Measurements from ENCODE around the gene BRDT. TPM values are rescaled to one million over a fixed set of nuclear protein-coding genes. Genes with fewer than 3 reads are reported as not detected.
"Not testable (repeated sequence)": the region's sequence is repeated elsewhere in the genome, so short reads cannot be mapped to it uniquely, and the experiment has no call there.

The BRDT gene
- total and polyA plus RNA-seq, 2 of the 8 experiments (the other 6 are each of a cell fraction or from before 2014, with no cell fraction given): 0.08 TPM; not detected in 1

DNA sequence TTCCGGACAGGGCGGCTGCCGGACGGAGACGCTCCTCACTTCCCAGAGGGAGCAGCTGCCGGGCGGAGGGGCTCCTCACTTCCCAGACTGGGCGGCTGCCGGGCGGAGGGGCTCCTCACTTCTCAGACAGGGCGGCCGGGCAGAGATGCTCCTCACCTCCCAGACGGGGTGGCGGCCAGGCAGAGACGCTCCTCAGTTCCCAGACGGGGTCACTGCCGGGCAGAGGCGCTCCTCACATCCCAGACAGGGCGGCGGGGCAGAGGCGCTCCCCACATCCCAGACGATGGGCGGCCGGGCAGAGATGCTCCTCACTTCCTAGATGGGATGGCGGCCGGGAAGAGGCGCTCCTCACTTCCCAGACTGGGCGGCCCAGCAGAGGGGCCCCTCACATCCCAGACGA, 76.8 kb downstream of the BRDT start:
- H4K91ac ChIP-seq (replicated peaks; ENCODE audit: insufficient read length, low read length); FAIRE-seq; H3K56ac ChIP-seq (replicated peaks; ENCODE audit: insufficient read length, low read depth, low read length); H3K23me2 ChIP-seq (ENCODE audit: low read depth, low read length); H3K4me1 ChIP-seq (replicated peaks in 1 of 4; ENCODE audit: control insufficient read depth in 3 of 4, insufficient read depth in 4 of 4, low read length in 3 of 4); H3K79me2 ChIP-seq (ENCODE audit: control insufficient read depth in 1 of 2, insufficient read depth in 2 of 2, low read length in 2 of 2); H3K36me3 ChIP-seq (ENCODE audit: control insufficient read depth in 2 of 4, insufficient read depth in 4 of 4, low read length in 3 of 4); H2BK120ac ChIP-seq (replicated peaks; ENCODE audit: low read depth, low read length); H4K20me1 ChIP-seq (replicated peaks in 1 of 2; ENCODE audit: control insufficient read depth in 1 of 2, insufficient read depth in 2 of 2, low read length in 2 of 2); H3K14ac ChIP-seq (ENCODE audit: insufficient read length); H3K27me3 ChIP-seq (replicated peaks in 1 of 4; ENCODE audit: control insufficient read depth in 3 of 4, extremely low read depth in 1 of 4, insufficient read depth in 3 of 4, low read length in 3 of 4); H3K79me1 ChIP-seq (ENCODE audit: low read depth, low read length); H2AFZ ChIP-seq (ENCODE audit: low read length); H2BK12ac ChIP-seq (ENCODE audit: low read depth, low read length); H3K9me3 ChIP-seq (ENCODE audit: insufficient read depth in 2 of 2, low read depth in 1 of 2, low read length in 1 of 2); H4K8ac ChIP-seq (ENCODE audit: extremely low read depth, insufficient read depth, low read length); POLR2A ChIA-PET (ENCODE audit: partially characterized antibody); H3K27ac ChIP-seq (ENCODE audit: low read depth, low read length); H4K5ac ChIP-seq (ENCODE audit: insufficient read length, low read depth, low read length); H2AK5ac ChIP-seq (ENCODE audit: low read depth, low read length); H3K23ac ChIP-seq (ENCODE audit: insufficient read length); H3K4ac ChIP-seq (replicated peaks; ENCODE audit: insufficient read length, low read depth, low read length); CTCF ChIA-PET (ENCODE audit: partially characterized antibody); H2BK20ac ChIP-seq (ENCODE audit: low read length); DNase-seq (ENCODE audit: low read depth in 1 of 2, low spot score in 2 of 2); H2BK15ac ChIP-seq (ENCODE audit: low read length); H3K18ac ChIP-seq (ENCODE audit: extremely low read depth, low read length); H2BK5ac ChIP-seq (ENCODE audit: low read depth, low read length); H3K4me3 ChIP-seq (ENCODE audit: extremely low read depth in 1 of 4, insufficient read depth in 2 of 4, low read depth in 3 of 4, low read length in 4 of 4); H3K4me2 ChIP-seq (ENCODE audit: insufficient read depth in 1 of 2, low read depth in 2 of 2, low read length in 2 of 2); H3K9ac ChIP-seq (replicated peaks in 1 of 4; ENCODE audit: extremely low read depth in 1 of 4, low read depth in 3 of 4, low read length in 3 of 4): not testable (repeated sequence)
- WGBS, 2 experiments (ENCODE audit: extremely low coverage in 1 of 2, insufficient coverage in 1 of 2, insufficient read length in 1 of 2, insufficient replicate concordance in 2 of 2, low coverage in 1 of 2, low lambda C conversion rate in 2 of 2, missing lambda C conversion rate in 1 of 2): 93% methylated on average over 9 of the region's 29 CpGs; no CpG with 5 or more reads in 1 of the 2 experiments
